Body of pancreas (tissue), 4 donors: ENCODE data around the gene PFKFB3. TPM values are rescaled to one million over a fixed set of nuclear protein-coding genes. Genes with fewer than 3 reads are reported as not detected.
"Not testable (repeated sequence)": the region's sequence is repeated elsewhere in the genome, so short reads cannot be mapped to it uniquely, and the experiment has no call there.

Experiments
- ATAC-seq: fragments of 150-250 bp; one replicate; pipeline ENCODE4 v1.9.1; 2016
- DNase-seq, 4 donors: peaks; one replicate each; pipeline ENCODE4 v3.0.0-alpha.2; 2019
- H3K27ac ChIP-seq, 4 donors: fragments of 200-600 bp; sonication (generic); 1 replicate in 3 of 4; 2 replicates in 1 of 4; pipeline versions ENCODE4 v1.5.1 to v1.6.1; 2016 to 2019; ENCODE audit warnings: mild to moderate bottlenecking in 1 of 4, mixed read lengths in 1 of 4, moderate library complexity in 1 of 4
- H3K27me3 ChIP-seq, 2 donors: fragments of 200-600 bp; sonication (generic); one replicate each; pipeline ENCODE4 v1.6.0; 2016; ENCODE audit warnings: mild to moderate bottlenecking in 1 of 2
- H3K36me3 ChIP-seq, 2 donors: fragments of 200-600 bp; sonication (generic); replicated peaks in 1 of 2; 2 replicates each; pipeline ENCODE4 v1.5.1; 2016; ENCODE audit warnings: low read depth in 2 of 2; ENCODE audit not compliant: insufficient read depth in 1 of 2
- H3K4me1 ChIP-seq: fragments of 200-600 bp; sonication (generic); one replicate; pipeline ENCODE4 v1.6.0; 2016
- H3K4me3 ChIP-seq, 2 donors: fragments of 200-600 bp; sonication (generic); 1 replicate in 1 of 2; 2 replicates in 1 of 2; pipeline ENCODE4 v1.5.1; 2016 to 2019
- H3K9me3 ChIP-seq, 3 donors: fragments of 200-600 bp; sonication (generic); 1 replicate in 2 of 3; 2 replicates in 1 of 3; pipeline ENCODE4 v1.5.1; 2016
- POLR2A ChIP-seq, 3 donors: fragments of 450-650 bp; IDR thresholded peaks; one replicate each; pipeline ENCODE4 v1.6.1; 2016; ENCODE audit warnings: antibody characterized with exemption in 3 of 3, mild to moderate bottlenecking in 2 of 3
- WGBS, 2 donors: methylation state at CpG; one replicate each; pipeline ENCODE4 v1.1.5; 2017; 5-methylcytosine and 5-hydroxymethylcytosine counted together
- intact Hi-C: fragments of 100-400 bp; cut with DNase I; formaldehyde crosslinking; loops from one replicate; pipeline ENCODE4 v1.15.1; 2023
- total RNA-seq, 2 donors: library from RNA; depleted of rRNA; stranded (reverse); fragments of >200 nt; gene quantifications; one replicate each; pipeline ENCODE4 v1.1.0, GENCODE V29; 2016
- TF ChIP-seq, protein P1 (sequence below), 7 experiments: fragments of 450-650 bp in 4 of 7; fragments of 200-600 bp in 3 of 7; sonication (generic) in 3 of 7; IDR thresholded peaks; one replicate each; pipeline ENCODE4 v1.5.1; 2016 to 2019; ENCODE audit warnings: antibody characterized with exemption in 7 of 7

PFKFB3 gene
- total RNA-seq, 2 donors from 2014 or later = 26.5 to 137 TPM

DNA sequence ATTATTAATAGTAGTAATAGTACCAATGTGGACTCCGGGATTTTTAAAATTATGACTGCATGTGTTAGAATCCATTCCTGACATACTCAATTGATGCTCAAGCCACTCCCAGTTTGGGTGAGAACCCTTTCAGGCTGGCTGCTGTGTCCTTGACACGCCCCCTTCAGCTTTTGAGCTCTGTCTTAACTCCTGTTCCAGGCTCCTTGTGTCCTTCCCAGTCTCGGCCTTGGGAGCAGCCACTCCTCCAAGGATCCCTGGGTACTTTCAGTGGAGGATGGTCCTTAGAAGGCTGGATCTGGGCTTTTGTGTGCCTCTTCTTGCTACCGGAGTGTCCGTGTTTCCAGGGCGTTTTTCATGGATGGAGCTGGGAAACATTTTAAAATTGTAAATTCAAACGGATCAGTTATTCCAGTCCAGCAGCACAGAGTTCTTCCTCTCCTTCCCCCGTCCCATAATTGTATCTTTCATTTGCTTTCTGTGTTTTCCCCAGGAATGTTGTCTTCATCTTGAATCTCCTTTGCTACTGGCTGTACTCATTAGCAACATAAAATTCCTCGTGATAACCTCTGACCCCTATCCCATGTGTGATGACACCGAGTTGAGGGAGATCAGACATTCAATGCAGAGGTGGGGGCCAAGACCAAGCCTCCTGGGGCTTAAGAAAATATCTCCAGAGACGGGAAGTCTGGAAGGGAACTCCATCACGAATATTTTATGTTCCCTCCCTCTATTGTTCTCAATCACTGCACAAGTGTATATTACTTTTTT is 40.0 kb upstream of the PFKFB3 start:
- Histone ChIP-seq H3K9me3 (no peaks in the 10 kb centered on the region), H3K4me3 (no peak overlapping the region), H3K27ac (peak overlapping the region; percentile 88 to 96 (median 96)), H3K27me3 (no peaks in the 10 kb centered on the region), H3K4me1 (peaks cover 34% of the 10 kb centered on the region), H3K36me3 (no peaks in the 10 kb centered on the region)
- ATAC-seq (no peak), DNase-seq (peak in 3 of 4 donors; percentile 30 to 40 (median 34))
- intact Hi-C loops = no loop called here
- WGBS, 2 donors = 51 to 55% methylated on average over 12 of the region's 12 CpGs
- no peak for TF ChIP-seq POLR2A (IDR thresholded peaks at IDR 0.05)
- TF ChIP-seq, protein P1, sequence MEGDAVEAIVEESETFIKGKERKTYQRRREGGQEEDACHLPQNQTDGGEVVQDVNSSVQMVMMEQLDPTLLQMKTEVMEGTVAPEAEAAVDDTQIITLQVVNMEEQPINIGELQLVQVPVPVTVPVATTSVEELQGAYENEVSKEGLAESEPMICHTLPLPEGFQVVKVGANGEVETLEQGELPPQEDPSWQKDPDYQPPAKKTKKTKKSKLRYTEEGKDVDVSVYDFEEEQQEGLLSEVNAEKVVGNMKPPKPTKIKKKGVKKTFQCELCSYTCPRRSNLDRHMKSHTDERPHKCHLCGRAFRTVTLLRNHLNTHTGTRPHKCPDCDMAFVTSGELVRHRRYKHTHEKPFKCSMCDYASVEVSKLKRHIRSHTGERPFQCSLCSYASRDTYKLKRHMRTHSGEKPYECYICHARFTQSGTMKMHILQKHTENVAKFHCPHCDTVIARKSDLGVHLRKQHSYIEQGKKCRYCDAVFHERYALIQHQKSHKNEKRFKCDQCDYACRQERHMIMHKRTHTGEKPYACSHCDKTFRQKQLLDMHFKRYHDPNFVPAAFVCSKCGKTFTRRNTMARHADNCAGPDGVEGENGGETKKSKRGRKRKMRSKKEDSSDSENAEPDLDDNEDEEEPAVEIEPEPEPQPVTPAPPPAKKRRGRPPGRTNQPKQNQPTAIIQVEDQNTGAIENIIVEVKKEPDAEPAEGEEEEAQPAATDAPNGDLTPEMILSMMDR (IDR thresholded peaks at IDR 0.05) = no peak

GRCh38 chr10:6163364-6164270 is 39.1 kb upstream of the PFKFB3 start:
- Histone ChIP-seq H3K4me3 (peak overlapping the region; percentile 31 to 69), H3K4me1 (peaks cover 34% of the 10 kb centered on the region), H3K36me3 (no peaks in the 10 kb centered on the region), H3K9me3 (no peaks in the 10 kb centered on the region), H3K27me3 (no peaks in the 10 kb centered on the region), H3K27ac (peak overlapping the region; percentile 88 to 96 (median 96))
- TF ChIP-seq, protein P1 (IDR thresholded peaks at IDR 0.05) = peak in 1 of 7 experiments; percentile 16
- peak; percentile 53 to 83 (median 79) for TF ChIP-seq POLR2A (IDR thresholded peaks at IDR 0.05)
- intact Hi-C loops = no loop called here
- WGBS, 2 donors = 0 to 1% methylated on average over 13 to 46 of the region's 91 CpGs
- ATAC-seq = peak; percentile 99
- peak; percentile 92 to 96 (median 94) for DNase-seq

- Histone ChIP-seq H3K9me3 (no peaks in the 10 kb centered on the region), H3K36me3 (no peaks in the 10 kb centered on the region), H3K27me3 (no peaks in the 10 kb centered on the region), H3K4me1 (peaks cover 37% of the 10 kb centered on the region), H3K4me3 (peak overlapping the region; percentile 31 to 69), H3K27ac (peak overlapping the region; percentile 88 to 96 (median 96))
- peak; percentile 6 for ATAC-seq
- 6 to 11% methylated on average over 13 to 16 of the region's 16 CpGs for WGBS, 2 donors
- TF ChIP-seq POLR2A (IDR thresholded peaks at IDR 0.05) = no peak
- TF ChIP-seq, protein P1 (IDR thresholded peaks at IDR 0.05) = no peak
- intact Hi-C loops = loop anchor here (5.0 kb wide), 1 partner anchor 38 kb away; the partner anchor contains the start of gene PFKFB3
- DNase-seq = no peak
Measured at GRCh38 chr10:6164271-6165095, 38.2 kb upstream of the PFKFB3 start.

DNA sequence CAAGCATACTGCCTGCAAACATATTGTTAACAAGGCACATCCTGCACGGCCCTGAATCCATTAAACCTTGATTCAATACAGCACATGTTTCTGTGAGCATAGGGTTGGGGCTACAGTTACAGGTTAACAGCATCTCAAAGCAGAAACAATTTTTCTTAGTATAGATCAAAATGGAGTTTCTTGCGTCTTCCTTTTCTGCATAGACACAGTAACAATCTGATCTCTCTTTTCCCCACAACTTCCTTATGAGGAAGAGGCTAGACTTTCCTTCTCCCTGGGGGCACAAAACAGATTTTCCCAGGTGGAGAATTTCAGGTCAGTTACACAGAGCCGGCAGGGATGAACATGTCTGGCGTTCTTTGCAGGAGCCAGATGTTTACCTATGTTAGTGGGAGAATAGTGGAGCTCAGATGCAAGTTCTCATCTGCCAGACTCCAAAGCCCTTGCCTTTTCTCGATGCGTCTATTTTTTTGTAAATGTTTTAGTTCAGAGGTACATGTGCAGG is 37.5 kb upstream of the PFKFB3 start:
- no peaks in the 10 kb centered on the region for H3K36me3 ChIP-seq
- no peak for ATAC-seq
- peak overlapping the region in 2 of 4 donors; percentile 88 to 95 for H3K27ac ChIP-seq
- TF ChIP-seq, protein P1 (IDR thresholded peaks at IDR 0.05) = no peak
- no peak for TF ChIP-seq POLR2A (IDR thresholded peaks at IDR 0.05)
- DNase-seq = no peak
- H3K4me1 ChIP-seq = peaks cover 45% of the 10 kb centered on the region
- no peaks in the 10 kb centered on the region for H3K9me3 ChIP-seq
- 26 to 28% methylated on average over 6 of the region's 6 CpGs for WGBS, 2 donors
- H3K27me3 ChIP-seq = no peaks in the 10 kb centered on the region
- H3K4me3 ChIP-seq = no peak overlapping the region
- intact Hi-C loops = loop anchor here (5.0 kb wide), 1 partner anchor 37 kb away; the partner anchor contains the start of gene PFKFB3

- not testable (repeated sequence) for H3K4me3 ChIP-seq, H3K27me3 ChIP-seq, H3K9me3 ChIP-seq, ATAC-seq, H3K27ac ChIP-seq, H3K36me3 ChIP-seq, DNase-seq
- H3K4me1 ChIP-seq = peaks cover 51% of the 10 kb centered on the region
- intact Hi-C loops = loop anchor here (5.0 kb wide), 1 partner anchor 36 kb away; the partner anchor contains the start of gene PFKFB3
- WGBS, 2 donors = 90 to 92% methylated on average over 14 to 15 of the region's 15 CpGs
Measured at GRCh38 chr10:6165933-6166332, 36.8 kb upstream of the PFKFB3 start.
